ENCODE results near the gene XAF1.

XAF1 gene

GRCh38 chr17:6818938-6819337 is 63.1 kb downstream of the XAF1 start:
- DNase-seq (ENCODE audit: low read depth) = peak; percentile 21
- H3K4me3 ChIP-seq (ENCODE audit: low read depth, low read length) = no peak overlapping the region
- TF ChIP-seq, protein P1, sequence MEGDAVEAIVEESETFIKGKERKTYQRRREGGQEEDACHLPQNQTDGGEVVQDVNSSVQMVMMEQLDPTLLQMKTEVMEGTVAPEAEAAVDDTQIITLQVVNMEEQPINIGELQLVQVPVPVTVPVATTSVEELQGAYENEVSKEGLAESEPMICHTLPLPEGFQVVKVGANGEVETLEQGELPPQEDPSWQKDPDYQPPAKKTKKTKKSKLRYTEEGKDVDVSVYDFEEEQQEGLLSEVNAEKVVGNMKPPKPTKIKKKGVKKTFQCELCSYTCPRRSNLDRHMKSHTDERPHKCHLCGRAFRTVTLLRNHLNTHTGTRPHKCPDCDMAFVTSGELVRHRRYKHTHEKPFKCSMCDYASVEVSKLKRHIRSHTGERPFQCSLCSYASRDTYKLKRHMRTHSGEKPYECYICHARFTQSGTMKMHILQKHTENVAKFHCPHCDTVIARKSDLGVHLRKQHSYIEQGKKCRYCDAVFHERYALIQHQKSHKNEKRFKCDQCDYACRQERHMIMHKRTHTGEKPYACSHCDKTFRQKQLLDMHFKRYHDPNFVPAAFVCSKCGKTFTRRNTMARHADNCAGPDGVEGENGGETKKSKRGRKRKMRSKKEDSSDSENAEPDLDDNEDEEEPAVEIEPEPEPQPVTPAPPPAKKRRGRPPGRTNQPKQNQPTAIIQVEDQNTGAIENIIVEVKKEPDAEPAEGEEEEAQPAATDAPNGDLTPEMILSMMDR (IDR thresholded peaks at IDR 0.05; ENCODE audit: low read depth, low read length, missing control alignments) = no peak

DNA sequence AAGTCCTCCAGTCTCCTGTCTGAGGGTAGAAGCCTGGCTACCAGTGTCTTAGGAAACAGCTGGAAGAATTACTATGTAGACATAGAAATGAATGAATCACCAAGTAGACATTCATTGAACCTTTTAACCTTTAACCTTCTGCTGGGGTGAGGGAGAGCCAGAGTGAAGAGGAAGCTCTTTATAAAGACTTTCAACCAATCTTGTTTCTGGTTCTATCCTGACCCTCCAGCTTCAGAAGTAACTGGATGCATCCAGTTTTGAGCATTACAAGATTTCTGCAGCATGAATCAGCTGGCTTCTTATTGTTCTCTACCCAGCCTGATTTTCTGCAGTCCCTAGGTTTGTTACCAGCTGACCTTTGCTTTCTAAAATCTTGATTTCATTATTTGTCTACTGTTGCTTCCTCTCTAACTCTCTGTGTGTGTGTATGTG is 67.2 kb downstream of the XAF1 start:
- no peak overlapping the region for H3K4me3 ChIP-seq (ENCODE audit: low read depth, low read length)
- TF ChIP-seq, protein P1 (IDR thresholded peaks at IDR 0.05; ENCODE audit: low read depth, low read length, missing control alignments) = no peak
- no peak for DNase-seq (ENCODE audit: low read depth)
